HG03442 (cell line): ENCODE measurements around the gene RASA3.

ENCODE experiments used
- ATAC-seq: cut with Tn5 transposase; IDR thresholded peaks from one replicate; pipeline ENCODE4 v1.9.1; 2021; ENCODE audit warnings: mild to moderate bottlenecking, moderate library complexity; ENCODE audit not compliant: unreplicated experiment

The RASA3 gene

GRCh38 chr13:113974304-113975281 is 157.8 kb downstream of the RASA3 start:
- no peak for ATAC-seq

- no peak for ATAC-seq
These were observed 158.9 kb downstream of the RASA3 start, which contains the start of gene C13orf46 for GRCh38 chr13:113973218-113974164. Gene C13orf46, minus strand, starts transcription at chr13:113974076. Its CDS starts 79 bp downstream, at chr13:113973997.

GRCh38 chr13:113972451-113973217 is 159.8 kb downstream of the RASA3 start:
- ATAC-seq: no peak

GRCh38 chr13:113971471-113972231 is 160.8 kb downstream of the RASA3 start:
- no peak for ATAC-seq

GRCh38 chr13:113970810-113971470 is 161.5 kb downstream of the RASA3 start:
- ATAC-seq: no peak

- no peak for ATAC-seq
These were observed 162.3 kb downstream of the RASA3 start for GRCh38 chr13:113969973-113970611.

- ATAC-seq: no peak
These were observed 163.0 kb downstream of the RASA3 start for GRCh38 chr13:113969311-113969972.

GRCh38 chr13:113968463-113969310 is 163.7 kb downstream of the RASA3 start:
- no peak for ATAC-seq

- no peak for ATAC-seq
These were observed 164.5 kb downstream of the RASA3 start for GRCh38 chr13:113967729-113968462.

GRCh38 chr13:113967206-113967720 is 165.2 kb downstream of the RASA3 start:
- ATAC-seq: no peak

- ATAC-seq: no peak
These were observed 166.2 kb downstream of the RASA3 start for GRCh38 chr13:113965968-113966884.

- ATAC-seq: no peak
These were observed 167.0 kb downstream of the RASA3 start for GRCh38 chr13:113965383-113965874.

GRCh38 chr13:113964251-113964995 is 168.0 kb downstream of the RASA3 start:
- no peak for ATAC-seq

GRCh38 chr13:113963376-113963775 is 169.0 kb downstream of the RASA3 start:
- no peak for ATAC-seq
